ENCODE measurements around the gene RAD51B. TPM values are rescaled to one million over a fixed set of nuclear protein-coding genes. Genes with fewer than 3 reads are reported as not detected.

Gene RAD51B
- total RNA-seq, 6 experiments from 2014 or later: 2.7 to 5.8 (median 4.3) TPM

- WGBS (ENCODE audit: insufficient coverage, low coverage, low lambda C conversion rate, missing lambda C conversion rate): 0% methylated on average over 2 of the region's 2 CpGs
- Histone ChIP-seq H3K9me3 (no peaks in the 10 kb centered on the region), H3K4me3 (no peak overlapping the region), H3K36me3 (no peaks in the 10 kb centered on the region), H3K27ac (no peak overlapping the region), H3K27me3 (no peaks in the 10 kb centered on the region), H3K4me1 (no peaks in the 10 kb centered on the region)
- DNase-seq (no peak), ATAC-seq (peak; percentile 81 to 90 (median 86))
- TF ChIP-seq CTCF (IDR thresholded peaks at IDR 0.05) (peak; percentile 42 to 65 (median 56)), POLR2A (IDR thresholded peaks at IDR 0.05) (no peak)
- intact Hi-C loops (cut with DNase I): no loop called here
These were observed 17.5 kb downstream of the RAD51B start for GRCh38 chr14:67837011-67837624.

GRCh38 chr14:67846029-67846610 is 26.5 kb downstream of the RAD51B start:
- ATAC-seq (no peak), DNase-seq (no peak)
- Histone ChIP-seq H3K27me3 (no peaks in the 10 kb centered on the region), H3K4me1 (no peaks in the 10 kb centered on the region), H3K9me3 (no peaks in the 10 kb centered on the region), H3K36me3 (no peaks in the 10 kb centered on the region), H3K4me3 (no peak overlapping the region), H3K27ac (no peak overlapping the region)
- WGBS (ENCODE audit: insufficient coverage, low coverage, low lambda C conversion rate, missing lambda C conversion rate): 95% methylated on average over 4 of the region's 17 CpGs
- intact Hi-C loops (cut with DNase I): no loop called here
- TF ChIP-seq POLR2A (IDR thresholded peaks at IDR 0.05) (no peak), CTCF (IDR thresholded peaks at IDR 0.05) (no peak)

GRCh38 chr14:67850066-67850830 is 30.7 kb downstream of the RAD51B start:
- H3K9me3 ChIP-seq: no peaks in the 10 kb centered on the region
- 95% methylated on average over 9 of the region's 9 CpGs for WGBS (ENCODE audit: insufficient coverage, low coverage, low lambda C conversion rate, missing lambda C conversion rate)
- H3K36me3 ChIP-seq: no peaks in the 10 kb centered on the region
- ATAC-seq (no peak), DNase-seq (no peak)
- no peaks in the 10 kb centered on the region for H3K27me3 ChIP-seq
- no peaks in the 10 kb centered on the region for H3K4me1 ChIP-seq
- intact Hi-C loops (cut with DNase I): no loop called here
- no peak overlapping the region for H3K27ac ChIP-seq
- H3K4me3 ChIP-seq: no peak overlapping the region
- TF ChIP-seq POLR2A (IDR thresholded peaks at IDR 0.05) (no peak), CTCF (IDR thresholded peaks at IDR 0.05) (no peak)

GRCh38 chr14:67851785-67852410 is 32.3 kb downstream of the RAD51B start:
- H3K27ac ChIP-seq: no peak overlapping the region
- TF ChIP-seq POLR2A (IDR thresholded peaks at IDR 0.05): no peak
- 80% methylated on average over 2 of the region's 9 CpGs for WGBS (ENCODE audit: insufficient coverage, low coverage, low lambda C conversion rate, missing lambda C conversion rate)
- DNase-seq (no peak), ATAC-seq (peak in 1 of 4 donors; percentile 36)
- no peak overlapping the region for H3K4me3 ChIP-seq
- no peaks in the 10 kb centered on the region for H3K9me3 ChIP-seq
- no peaks in the 10 kb centered on the region for H3K27me3 ChIP-seq
- no peaks in the 10 kb centered on the region for H3K36me3 ChIP-seq
- intact Hi-C loops (cut with DNase I): no loop called here
- H3K4me1 ChIP-seq: no peaks in the 10 kb centered on the region
